ENCODE data around the gene RPS6KC1.

The RPS6KC1 gene, protein sequence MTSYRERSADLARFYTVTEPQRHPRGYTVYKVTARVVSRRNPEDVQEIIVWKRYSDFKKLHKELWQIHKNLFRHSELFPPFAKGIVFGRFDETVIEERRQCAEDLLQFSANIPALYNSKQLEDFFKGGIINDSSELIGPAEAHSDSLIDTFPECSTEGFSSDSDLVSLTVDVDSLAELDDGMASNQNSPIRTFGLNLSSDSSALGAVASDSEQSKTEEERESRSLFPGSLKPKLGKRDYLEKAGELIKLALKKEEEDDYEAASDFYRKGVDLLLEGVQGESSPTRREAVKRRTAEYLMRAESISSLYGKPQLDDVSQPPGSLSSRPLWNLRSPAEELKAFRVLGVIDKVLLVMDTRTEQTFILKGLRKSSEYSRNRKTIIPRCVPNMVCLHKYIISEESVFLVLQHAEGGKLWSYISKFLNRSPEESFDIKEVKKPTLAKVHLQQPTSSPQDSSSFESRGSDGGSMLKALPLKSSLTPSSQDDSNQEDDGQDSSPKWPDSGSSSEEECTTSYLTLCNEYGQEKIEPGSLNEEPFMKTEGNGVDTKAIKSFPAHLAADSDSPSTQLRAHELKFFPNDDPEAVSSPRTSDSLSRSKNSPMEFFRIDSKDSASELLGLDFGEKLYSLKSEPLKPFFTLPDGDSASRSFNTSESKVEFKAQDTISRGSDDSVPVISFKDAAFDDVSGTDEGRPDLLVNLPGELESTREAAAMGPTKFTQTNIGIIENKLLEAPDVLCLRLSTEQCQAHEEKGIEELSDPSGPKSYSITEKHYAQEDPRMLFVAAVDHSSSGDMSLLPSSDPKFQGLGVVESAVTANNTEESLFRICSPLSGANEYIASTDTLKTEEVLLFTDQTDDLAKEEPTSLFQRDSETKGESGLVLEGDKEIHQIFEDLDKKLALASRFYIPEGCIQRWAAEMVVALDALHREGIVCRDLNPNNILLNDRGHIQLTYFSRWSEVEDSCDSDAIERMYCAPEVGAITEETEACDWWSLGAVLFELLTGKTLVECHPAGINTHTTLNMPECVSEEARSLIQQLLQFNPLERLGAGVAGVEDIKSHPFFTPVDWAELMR

DNA sequence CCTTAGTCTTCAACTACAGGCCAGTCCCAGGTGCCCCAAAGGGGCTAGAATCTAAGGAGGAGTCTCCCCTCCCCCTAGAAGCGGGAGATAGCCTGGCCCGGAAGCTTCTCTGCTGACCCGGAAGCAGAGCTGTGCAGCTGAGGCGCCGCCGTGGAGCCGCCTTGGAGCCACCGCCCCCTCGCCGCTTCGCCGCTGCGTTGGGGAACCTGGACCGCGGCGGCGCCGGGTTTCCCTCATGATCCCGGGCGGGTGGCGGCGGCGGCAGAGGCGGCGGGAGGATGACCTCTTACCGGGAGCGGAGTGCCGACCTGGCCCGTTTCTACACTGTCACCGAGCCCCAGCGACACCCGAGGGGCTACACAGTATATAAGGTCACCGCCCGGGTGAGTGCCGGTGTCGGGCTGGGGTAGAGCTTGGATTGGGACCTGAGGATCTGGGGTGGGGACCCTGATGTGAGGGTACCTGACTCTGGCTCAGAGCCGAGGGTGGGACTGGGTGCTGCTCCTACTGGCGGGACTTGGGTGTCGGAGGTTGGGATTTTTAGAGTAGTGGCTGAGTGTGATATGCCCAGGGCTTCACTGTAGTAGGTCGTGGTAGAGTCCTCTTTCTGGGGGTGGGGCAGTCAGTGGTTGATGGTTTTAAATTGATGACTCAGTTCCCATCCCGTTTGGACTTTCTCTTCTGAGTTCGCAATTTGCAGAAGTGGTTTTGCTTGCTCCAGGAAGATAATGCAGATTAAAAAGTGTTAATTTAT, at the start of gene RPS6KC1:
Gene RPS6KC1 (plus strand): TSS at position 115 of the 754 bp plus-strand sequence. CDS start 164 bp downstream, at position 279.
- H3K27ac ChIP-seq, result peak within 1 kb of the TSS; percentile 71 to 89
- DNase-seq (ENCODE audit: low spot score), result peak; percentile 87
- TF ChIP-seq, protein P1, sequence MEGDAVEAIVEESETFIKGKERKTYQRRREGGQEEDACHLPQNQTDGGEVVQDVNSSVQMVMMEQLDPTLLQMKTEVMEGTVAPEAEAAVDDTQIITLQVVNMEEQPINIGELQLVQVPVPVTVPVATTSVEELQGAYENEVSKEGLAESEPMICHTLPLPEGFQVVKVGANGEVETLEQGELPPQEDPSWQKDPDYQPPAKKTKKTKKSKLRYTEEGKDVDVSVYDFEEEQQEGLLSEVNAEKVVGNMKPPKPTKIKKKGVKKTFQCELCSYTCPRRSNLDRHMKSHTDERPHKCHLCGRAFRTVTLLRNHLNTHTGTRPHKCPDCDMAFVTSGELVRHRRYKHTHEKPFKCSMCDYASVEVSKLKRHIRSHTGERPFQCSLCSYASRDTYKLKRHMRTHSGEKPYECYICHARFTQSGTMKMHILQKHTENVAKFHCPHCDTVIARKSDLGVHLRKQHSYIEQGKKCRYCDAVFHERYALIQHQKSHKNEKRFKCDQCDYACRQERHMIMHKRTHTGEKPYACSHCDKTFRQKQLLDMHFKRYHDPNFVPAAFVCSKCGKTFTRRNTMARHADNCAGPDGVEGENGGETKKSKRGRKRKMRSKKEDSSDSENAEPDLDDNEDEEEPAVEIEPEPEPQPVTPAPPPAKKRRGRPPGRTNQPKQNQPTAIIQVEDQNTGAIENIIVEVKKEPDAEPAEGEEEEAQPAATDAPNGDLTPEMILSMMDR (IDR thresholded peaks at IDR 0.05), result no peak
- H3K4me3 ChIP-seq, result peak within 1 kb of the TSS; percentile 96

DNA sequence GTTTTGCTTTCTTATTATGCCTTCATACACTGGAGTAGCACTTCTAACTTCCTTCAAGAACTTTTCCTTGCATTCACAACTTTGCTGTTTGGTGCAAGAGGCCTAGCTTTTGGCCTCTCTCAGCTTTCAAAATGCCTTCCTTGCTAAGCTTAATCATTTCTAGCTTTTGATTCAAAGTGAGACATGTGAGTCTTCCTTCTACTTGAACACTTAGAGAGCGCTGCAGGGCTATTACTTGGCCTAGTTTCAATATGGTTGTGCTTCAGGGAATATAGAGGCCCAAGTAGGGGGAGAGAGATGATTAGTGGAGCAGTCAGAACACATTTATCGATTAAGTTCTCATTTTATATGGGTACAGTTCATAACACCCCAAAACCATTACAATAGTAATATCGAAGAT, 47.8 kb upstream of the RPS6KC1 start:
- H3K4me3 ChIP-seq, result no peak overlapping the region
- H3K27ac ChIP-seq, result no peak overlapping the region
- DNase-seq (ENCODE audit: low spot score), result no peak
- TF ChIP-seq, protein P1 (IDR thresholded peaks at IDR 0.05), result no peak

DNA sequence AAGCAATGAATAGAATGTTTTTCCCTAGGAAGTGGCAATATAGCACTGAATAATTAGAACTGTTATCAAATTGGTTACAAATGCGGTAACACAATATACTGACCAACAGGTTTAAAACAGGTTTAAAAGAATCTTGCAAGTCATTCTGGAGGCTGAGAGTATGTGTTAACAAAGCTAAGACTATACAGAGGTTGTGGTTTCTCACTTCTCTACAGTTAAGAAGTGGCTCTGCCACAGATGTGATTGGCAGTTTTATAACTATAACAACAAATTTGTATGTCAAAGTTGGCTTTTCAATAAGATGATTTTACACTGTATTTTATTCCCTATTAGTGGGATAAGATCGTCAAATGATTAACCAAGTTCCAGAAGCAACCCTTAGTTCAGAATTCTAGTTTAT, 42.5 kb upstream of the RPS6KC1 start:
- DNase-seq (ENCODE audit: low spot score), result no peak
- no peak overlapping the region for H3K27ac ChIP-seq
- TF ChIP-seq, protein P1 (IDR thresholded peaks at IDR 0.05), result no peak
- H3K4me3 ChIP-seq, result no peak overlapping the region

DNA sequence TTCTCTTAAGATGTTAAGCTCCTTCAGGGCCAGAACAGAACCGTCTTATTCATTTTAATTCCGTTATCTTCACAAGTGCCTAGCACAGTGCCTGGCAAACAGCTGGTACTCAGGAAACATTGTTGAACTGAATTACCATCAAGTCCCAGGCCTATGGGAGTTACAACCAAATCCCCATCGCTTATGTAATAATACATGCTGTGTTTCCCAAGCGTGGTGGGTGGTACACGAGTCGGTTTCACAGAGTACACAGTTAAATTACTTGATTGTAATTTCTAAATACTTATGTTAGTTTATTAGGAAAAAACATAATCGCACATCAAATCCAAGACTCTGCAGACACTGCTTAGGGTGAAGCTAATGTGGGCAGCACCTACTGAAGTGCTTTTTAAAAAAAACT, 36.4 kb upstream of the RPS6KC1 start:
- peak overlapping the region; percentile 81 for H3K4me3 ChIP-seq
- peak overlapping the region; percentile 93 to 94 for H3K27ac ChIP-seq
- no peak for DNase-seq (ENCODE audit: low spot score)
- TF ChIP-seq, protein P1 (IDR thresholded peaks at IDR 0.05), result no peak

DNA sequence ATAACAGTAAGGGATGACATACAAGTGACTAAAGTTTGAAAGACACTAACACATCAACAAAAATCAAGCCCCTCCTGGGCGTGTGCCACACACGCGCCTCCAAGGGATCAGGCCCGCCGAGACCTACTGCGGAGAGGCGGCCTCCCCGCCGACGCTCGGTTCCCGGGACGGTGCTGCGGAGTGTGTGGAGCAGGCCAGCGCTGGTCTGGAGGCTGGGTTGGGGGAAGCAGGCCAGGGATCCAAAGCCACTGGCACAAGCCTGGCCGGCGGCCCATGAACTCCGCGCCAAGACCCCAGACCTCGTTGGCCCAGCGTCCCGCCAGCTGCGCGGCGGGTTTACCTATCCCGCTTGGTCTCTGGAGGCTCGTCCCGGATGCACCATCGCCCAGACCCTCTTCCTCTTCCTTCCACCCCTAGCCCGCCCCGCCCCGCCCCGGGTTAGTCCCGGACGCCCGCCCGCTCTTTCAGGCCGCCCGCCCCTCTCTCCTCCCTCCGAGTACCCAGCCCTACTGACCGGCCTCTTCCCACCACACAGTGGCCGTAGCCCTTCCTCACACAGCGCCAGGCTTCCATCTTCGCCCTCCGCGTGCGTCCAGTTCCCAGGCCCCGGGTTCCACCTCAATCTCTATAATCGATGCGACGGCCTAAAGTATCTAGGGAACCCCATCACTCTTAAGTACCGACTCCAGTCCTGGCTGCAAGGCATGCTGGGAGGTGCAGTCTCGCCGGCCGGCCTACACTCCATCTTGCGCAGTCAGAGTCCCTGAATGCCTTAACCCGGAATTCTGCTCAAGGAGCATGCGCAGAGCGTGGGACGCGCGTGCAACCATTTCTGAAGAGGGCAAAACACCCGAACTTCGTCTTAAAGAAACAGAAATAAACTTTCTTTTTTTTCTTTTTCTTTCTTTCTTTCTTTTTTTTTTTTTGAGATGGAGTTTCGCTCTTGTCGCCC, 35.7 kb upstream of the RPS6KC1 start, which contains the start of gene ANGEL2:
Gene ANGEL2 (minus strand): TSS at position 769 of the 952 bp plus-strand sequence. CDS start 196 bp downstream, at position 573.
- peak within 1 kb of the TSS; percentile 93 to 94 for H3K27ac ChIP-seq
- peak; percentile 95 for DNase-seq (ENCODE audit: low spot score)
- H3K4me3 ChIP-seq, result peak within 1 kb of the TSS; percentile 81
- TF ChIP-seq, protein P1 (IDR thresholded peaks at IDR 0.05), result no peak
